Measurements from ENCODE around the gene GPR21. TPM values are rescaled to one million over a fixed set of nuclear protein-coding genes. Genes with fewer than 3 reads are reported as not detected.

Gene GPR21
- total RNA-seq, 1 donor from 2014 or later: 0.86 TPM

DNA sequence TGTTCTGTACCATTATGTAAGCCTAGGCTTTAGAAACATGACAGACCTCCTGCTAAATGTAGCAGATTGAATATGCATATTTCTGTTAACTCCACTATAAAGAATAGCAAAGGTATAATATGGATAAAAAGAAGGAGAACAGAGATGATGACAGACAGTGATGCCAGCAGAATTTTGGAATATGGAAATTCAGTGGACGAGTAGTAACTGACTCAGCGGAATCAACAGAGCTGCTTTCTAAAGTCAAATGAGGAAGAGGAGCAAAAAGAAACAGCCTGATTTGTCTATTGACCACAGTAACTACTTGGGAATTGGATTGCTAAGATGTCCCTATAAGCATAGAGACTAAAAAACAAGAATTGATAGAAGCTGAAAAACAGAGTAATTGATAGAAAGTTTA, 8.0 kb downstream of the GPR21 start:
- Mint-ChIP-seq H3K36me3 (ENCODE audit: low read depth) (peaks cover 21% of the 10 kb centered on the region), H3K27me3 (no peaks in the 10 kb centered on the region), H3K9me3 (peaks cover 6% of the 10 kb centered on the region), H3K27ac (no peak overlapping the region), H3K4me3 (no peak overlapping the region), H3K4me1 (peaks cover 2% of the 10 kb centered on the region)
- intact Hi-C loops (cut with micrococcal nuclease): no loop called here
- DNase-seq: no peak

DNA sequence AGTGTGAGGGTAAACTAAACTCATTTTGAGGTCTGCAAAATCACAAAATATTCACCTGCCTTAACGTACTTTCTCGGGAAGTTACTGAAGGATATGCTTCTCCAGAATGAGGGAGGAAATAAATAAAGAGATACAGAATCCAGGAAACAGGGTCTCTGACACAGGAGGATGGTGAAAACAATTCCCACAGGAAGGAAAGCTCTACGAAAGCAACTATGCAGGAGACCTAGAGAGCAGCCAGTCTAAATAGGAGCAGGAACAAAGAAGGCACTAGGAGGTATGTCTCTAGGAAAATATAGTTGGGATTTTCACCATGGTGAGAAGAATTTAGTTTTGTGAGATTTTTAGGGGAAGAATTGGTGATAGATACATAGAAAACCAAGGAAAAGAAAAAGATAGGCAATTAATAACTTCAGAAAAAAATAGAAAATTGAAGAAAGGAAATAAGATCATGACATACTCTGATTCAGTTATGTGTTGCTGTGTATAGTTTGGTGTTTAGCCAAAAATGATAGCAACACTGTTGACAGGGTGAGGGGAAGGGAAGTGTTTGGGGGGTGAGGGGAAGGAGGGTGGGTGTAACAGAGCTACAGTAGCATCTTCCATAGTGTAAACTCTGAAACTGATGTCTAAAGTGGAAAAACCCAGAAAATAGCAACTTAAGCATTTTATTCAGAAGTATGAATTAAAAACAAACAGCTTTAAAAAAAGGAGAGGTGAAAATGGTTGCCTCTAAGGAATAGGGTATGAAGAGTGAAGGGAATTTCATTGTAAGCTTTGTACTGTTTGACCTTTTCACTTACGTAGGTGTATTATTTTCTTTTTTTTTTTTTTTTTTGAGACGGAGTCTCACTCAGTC, 9.8 kb downstream of the GPR21 start:
- no peak overlapping the region for H3K27ac Mint-ChIP-seq
- no peak overlapping the region for H3K4me3 Mint-ChIP-seq
- H3K27me3 Mint-ChIP-seq: no peaks in the 10 kb centered on the region
- peaks cover 6% of the 10 kb centered on the region for H3K9me3 Mint-ChIP-seq
- peaks cover 18% of the 10 kb centered on the region for H3K36me3 Mint-ChIP-seq (ENCODE audit: low read depth)
- intact Hi-C loops (cut with micrococcal nuclease): no loop called here
- H3K4me1 Mint-ChIP-seq: no peaks in the 10 kb centered on the region
- no peak for DNase-seq

DNA sequence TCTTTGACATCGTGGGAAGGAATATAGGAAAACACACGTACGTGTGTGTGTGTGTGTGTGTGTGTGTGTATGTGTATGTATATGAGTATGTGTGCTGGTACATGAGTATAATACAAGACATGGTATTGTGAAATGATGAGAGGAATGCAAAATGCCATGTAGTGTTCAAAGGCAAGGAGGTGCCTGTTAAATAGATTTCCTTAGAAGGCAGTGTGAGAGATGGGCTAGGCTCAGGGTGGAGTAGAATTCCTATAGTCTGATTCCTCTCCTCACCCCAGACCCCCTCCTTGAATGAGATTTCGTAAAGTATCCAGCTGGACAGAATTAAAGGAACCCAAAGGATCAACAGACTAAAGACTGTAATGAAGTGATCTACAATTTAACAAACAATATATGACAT, 11.1 kb downstream of the GPR21 start:
- Mint-ChIP-seq H3K4me1 (no peaks in the 10 kb centered on the region), H3K27me3 (no peaks in the 10 kb centered on the region), H3K36me3 (ENCODE audit: low read depth) (peaks cover 18% of the 10 kb centered on the region), H3K4me3 (no peak overlapping the region), H3K27ac (no peak overlapping the region), H3K9me3 (peaks cover 6% of the 10 kb centered on the region)
- intact Hi-C loops (cut with micrococcal nuclease): no loop called here
- no peak for DNase-seq

DNA sequence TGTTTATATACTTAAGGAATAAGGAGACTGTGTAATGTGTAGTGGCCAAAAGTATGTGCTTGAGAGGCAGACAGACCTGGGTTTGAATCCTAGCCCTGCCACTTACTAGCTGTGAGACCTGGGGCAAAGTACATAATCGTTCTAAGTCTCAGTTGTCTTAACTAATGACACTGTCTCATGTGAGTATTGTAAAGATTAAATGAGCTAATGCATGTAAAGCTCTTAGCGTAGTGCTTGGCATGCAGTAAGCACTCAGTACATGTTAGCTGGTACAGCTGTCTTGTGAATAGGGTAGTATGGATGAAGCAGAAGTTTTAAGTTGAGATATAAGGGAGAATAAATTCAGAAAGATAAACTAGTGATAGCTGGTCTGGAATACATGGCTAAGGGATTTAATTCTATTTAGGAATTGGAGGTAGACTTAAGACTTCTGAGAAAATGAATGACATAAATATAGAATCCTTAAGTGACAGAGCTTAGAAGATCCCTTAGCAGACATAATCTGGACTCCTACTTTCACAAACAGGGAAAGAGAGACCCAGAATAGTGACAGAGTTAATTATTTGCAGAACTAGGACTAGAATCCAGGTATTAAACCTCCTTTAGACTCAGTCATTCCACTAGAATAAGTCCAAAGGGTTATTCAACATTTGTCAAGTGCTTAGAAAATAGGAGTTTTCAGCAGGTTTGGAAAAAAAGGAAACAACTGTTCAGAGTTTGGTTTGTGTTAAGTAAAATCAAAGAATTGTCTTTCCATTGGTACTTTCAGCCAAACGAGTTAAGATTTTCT, 13.1 kb downstream of the GPR21 start:
- no peak overlapping the region for H3K4me3 Mint-ChIP-seq
- peaks cover 6% of the 10 kb centered on the region for H3K9me3 Mint-ChIP-seq
- H3K36me3 Mint-ChIP-seq (ENCODE audit: low read depth): peaks cover 16% of the 10 kb centered on the region
- no peak overlapping the region for H3K27ac Mint-ChIP-seq
- H3K27me3 Mint-ChIP-seq: no peaks in the 10 kb centered on the region
- H3K4me1 Mint-ChIP-seq: no peaks in the 10 kb centered on the region
- no peak for DNase-seq
- intact Hi-C loops (cut with micrococcal nuclease): no loop called here

DNA sequence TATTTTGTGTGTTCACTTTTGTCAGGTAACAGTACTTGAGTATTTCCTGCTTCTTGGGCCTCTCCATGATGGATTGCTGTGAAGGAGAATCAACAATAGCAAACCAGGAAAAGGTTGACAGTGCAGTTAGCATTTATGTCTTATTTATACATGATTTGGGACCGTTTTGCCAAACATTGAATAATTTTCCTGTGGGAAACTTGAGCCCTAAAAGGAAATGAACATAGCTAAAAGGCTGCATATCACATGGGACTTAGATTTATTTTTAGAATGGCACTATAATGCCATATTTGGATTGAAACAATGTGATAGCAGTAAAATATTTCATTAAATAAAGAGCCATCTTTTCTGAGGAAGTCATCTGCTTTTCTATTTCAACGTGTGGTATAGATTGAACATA, 15.3 kb downstream of the GPR21 start:
- Mint-ChIP-seq H3K4me3 (no peak overlapping the region), H3K27me3 (no peaks in the 10 kb centered on the region), H3K9me3 (no peaks in the 10 kb centered on the region), H3K4me1 (peaks cover 1% of the 10 kb centered on the region), H3K36me3 (ENCODE audit: low read depth) (peaks cover 4% of the 10 kb centered on the region), H3K27ac (no peak overlapping the region)
- DNase-seq: no peak
- intact Hi-C loops (cut with micrococcal nuclease): no loop called here

DNA sequence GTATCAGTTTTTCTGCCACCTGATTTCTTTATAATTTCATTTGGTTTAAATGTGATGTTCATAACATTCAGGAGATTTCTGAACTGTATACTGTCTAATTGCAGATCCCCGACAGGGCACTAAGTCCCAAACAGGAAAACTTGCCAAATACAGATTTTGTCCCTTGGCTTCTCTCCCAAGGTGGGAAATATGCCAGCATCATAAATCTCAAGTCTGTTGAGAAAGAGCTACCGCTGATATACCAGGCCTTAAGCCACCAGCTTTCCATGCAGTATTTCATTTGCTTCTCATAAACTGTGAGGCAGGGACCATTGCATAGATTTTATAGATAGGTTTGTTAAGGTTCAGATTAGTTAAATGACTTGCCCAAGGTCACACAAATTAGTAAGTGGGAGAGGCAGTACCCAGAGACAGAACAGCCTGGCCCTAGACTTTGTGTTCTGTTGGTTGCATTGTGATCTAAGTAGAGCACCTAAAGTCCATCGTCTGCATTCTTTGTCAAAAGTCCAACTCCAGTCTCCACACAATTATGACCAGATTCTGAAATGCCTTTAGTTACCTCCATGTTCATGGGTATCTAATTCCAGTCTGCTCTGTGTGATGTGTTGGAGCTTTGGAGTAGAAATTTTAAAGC, 16.2 kb downstream of the GPR21 start:
- no peak overlapping the region for H3K4me3 Mint-ChIP-seq
- peaks cover under 1% of the 10 kb centered on the region for H3K36me3 Mint-ChIP-seq (ENCODE audit: low read depth)
- H3K9me3 Mint-ChIP-seq: no peaks in the 10 kb centered on the region
- H3K27me3 Mint-ChIP-seq: no peaks in the 10 kb centered on the region
- H3K27ac Mint-ChIP-seq: no peak overlapping the region
- intact Hi-C loops (cut with micrococcal nuclease): no loop called here
- peaks cover 2% of the 10 kb centered on the region for H3K4me1 Mint-ChIP-seq
- no peak for DNase-seq

DNA sequence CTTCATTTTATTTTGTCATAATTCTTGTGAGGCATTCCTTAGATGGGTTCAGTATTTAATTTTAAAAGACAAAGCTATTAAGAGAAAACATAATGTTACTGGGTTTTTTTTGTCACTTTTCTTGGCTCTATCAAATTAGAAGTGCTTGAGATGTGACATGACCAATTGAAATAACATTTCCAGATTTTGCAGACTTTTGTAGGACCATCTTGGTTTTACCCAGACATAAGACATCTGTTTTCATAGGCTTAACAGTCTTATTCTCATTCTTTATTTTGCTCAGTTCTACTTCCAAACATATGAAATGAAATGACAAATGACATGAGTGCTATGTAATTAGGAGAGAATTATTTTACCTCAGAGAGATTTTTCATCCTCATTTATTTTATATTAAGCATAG, 19.6 kb downstream of the GPR21 start:
- Mint-ChIP-seq H3K9me3 (no peaks in the 10 kb centered on the region), H3K4me1 (peaks cover 2% of the 10 kb centered on the region), H3K36me3 (ENCODE audit: low read depth) (no peaks in the 10 kb centered on the region), H3K27ac (no peak overlapping the region), H3K4me3 (no peak overlapping the region), H3K27me3 (no peaks in the 10 kb centered on the region)
- intact Hi-C loops (cut with micrococcal nuclease): no loop called here
- DNase-seq: no peak

DNA sequence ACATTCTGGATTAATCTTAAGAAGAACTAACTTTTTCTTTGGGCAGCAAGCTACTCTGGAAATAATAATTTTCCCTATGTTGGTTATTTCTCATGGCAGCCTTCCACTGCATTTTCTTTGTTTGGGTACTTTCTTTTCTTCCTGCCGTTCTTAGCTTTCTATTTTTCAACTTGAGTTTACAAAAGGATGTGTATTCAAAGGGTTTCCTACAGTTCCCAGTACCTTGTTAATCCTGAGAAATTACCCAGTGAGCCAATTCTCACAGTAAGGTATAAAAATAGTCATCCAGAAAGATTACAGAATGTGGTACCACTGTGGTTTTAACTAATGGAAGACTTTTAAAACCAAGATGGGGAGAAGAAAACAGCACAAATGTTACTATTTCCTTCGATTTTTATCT, 20.2 kb downstream of the GPR21 start:
- Mint-ChIP-seq H3K4me1 (peaks cover 2% of the 10 kb centered on the region), H3K9me3 (no peaks in the 10 kb centered on the region), H3K27ac (no peak overlapping the region), H3K4me3 (no peak overlapping the region), H3K36me3 (ENCODE audit: low read depth) (no peaks in the 10 kb centered on the region), H3K27me3 (no peaks in the 10 kb centered on the region)
- no peak for DNase-seq
- intact Hi-C loops (cut with micrococcal nuclease): no loop called here

DNA sequence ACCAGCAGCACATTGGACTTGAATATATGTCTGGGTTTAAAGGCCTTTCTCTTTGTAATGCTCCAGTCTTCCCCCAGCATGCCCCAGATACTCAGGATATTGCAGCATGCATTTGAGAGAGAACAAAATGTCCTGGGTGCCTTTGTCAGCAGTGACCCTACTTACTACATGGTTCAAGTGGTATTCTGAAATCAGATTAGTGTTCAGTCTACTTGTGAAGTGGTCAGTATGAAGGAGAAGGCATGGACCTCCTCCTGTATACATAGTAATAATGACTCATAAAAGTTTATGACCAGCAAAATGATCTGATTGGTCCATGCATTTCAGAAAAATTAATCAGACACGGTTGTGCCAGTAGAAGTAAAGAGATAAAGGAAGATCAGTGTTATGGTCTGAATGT, 25.4 kb downstream of the GPR21 start:
- H3K27me3 Mint-ChIP-seq: no peaks in the 10 kb centered on the region
- H3K9me3 Mint-ChIP-seq: no peaks in the 10 kb centered on the region
- DNase-seq: no peak
- H3K4me1 Mint-ChIP-seq: no peaks in the 10 kb centered on the region
- H3K36me3 Mint-ChIP-seq (ENCODE audit: low read depth): no peaks in the 10 kb centered on the region
- intact Hi-C loops (cut with micrococcal nuclease): no loop called here
- no peak overlapping the region for H3K27ac Mint-ChIP-seq
- H3K4me3 Mint-ChIP-seq: no peak overlapping the region

DNA sequence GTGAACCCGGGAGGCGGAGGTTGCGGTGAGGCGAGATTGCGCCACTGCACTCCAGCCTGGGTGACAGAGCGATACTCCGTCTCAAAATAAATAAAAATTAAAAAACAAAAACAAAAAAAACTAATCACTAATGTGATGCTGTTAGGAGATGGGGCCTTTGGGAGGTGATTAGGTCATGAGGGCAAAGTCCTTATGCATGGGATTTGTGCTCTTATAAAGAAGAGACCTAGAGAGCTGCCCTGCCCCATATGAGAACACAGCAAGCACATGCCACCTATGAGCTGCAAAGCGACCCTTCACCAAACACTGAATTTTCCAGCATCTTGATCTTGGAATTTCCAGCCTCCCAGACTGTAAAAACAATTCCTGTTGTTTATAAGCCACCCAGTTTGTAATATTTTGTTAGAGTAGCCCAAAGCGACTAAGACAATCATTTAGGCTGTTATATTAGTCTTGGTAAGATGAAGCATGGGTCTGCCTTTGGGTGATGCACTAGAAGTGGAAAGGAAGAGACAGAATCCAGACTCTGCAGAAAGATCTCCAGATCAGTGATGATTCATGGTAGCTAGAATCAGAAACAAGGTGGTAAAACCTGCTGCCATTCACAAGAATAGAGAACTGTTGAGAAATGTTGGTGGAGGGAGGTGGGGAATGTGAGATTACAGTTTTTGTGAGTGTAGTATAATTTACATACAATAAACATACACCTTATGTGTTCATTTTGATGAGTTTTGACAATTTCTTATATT, 26.2 kb downstream of the GPR21 start:
- intact Hi-C loops (cut with micrococcal nuclease): loop anchor here (10.0 kb wide), 1 partner anchor 115 kb away; the partner anchor contains the start of gene RABGAP1
- no peaks in the 10 kb centered on the region for H3K27me3 Mint-ChIP-seq
- H3K4me1 Mint-ChIP-seq: no peaks in the 10 kb centered on the region
- H3K4me3 Mint-ChIP-seq: no peak overlapping the region
- no peak overlapping the region for H3K27ac Mint-ChIP-seq
- no peaks in the 10 kb centered on the region for H3K36me3 Mint-ChIP-seq (ENCODE audit: low read depth)
- H3K9me3 Mint-ChIP-seq: no peaks in the 10 kb centered on the region
- no peak for DNase-seq

DNA sequence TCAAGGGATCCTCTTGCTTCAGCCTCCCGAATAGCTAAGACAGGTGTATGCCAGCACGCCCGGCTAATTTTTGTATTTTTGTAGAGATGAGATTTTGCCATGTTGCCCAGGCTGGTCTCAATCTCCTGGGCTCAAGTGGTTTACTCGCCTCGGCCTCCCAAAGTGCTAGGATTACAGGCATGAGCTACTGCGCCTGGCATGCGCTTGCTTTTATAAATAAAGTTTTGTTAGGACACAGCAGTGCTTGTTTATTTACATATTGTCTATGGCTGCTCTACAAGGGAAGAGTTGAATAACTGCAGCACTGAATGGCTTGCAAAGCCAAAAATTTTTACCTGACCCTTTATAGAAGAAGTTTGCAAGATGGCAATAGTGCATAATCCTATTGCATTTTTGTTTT, 27.7 kb downstream of the GPR21 start:
- Mint-ChIP-seq H3K9me3 (no peaks in the 10 kb centered on the region), H3K36me3 (ENCODE audit: low read depth) (peaks cover 11% of the 10 kb centered on the region), H3K27ac (no peak overlapping the region), H3K4me3 (no peak overlapping the region), H3K27me3 (no peaks in the 10 kb centered on the region), H3K4me1 (no peaks in the 10 kb centered on the region)
- no peak for DNase-seq
- intact Hi-C loops (cut with micrococcal nuclease): loop anchor here (10.0 kb wide), 1 partner anchor 116 kb away; the partner anchor contains the start of gene RABGAP1

DNA sequence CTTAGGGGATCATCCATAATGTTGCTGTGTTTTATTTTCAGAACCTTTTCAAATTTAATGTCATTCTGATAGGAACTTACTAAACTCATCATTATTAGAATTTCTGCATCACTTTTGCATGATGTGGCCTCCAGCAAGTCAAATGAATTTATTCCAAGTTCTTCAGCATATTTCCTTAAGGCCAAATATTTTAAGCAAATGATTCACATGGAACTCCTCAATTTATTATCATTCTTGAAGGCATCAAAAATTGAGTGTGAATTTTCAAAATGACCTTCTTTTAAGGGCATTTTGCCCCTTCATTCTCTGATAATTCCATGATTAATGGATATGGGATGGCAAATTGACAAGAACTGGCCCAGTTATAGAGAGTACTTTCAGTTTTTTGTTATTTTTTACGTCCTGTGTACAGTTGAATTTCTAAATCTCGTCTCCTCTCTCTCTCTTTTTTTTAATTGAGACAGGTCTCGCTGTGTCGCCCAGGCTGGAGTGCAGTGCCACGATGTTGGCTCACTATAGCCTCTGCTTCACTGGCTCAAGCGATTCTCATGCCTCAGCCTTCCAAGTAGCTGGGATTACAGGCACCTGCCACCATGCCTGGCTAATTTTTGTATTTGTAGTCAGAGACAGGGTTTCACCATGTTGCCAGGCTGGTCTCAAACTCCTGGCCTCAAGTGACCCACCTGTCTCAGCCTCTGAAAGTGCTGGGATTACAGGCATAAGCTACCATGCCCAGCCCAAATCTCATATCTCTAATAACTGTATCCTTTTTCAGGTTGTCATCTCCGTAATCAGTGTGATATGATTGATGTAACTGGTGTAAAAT, 29.1 kb downstream of the GPR21 start:
- H3K9me3 Mint-ChIP-seq: no peaks in the 10 kb centered on the region
- intact Hi-C loops (cut with micrococcal nuclease): loop anchor here (10.0 kb wide), 1 partner anchor 118 kb away; the partner anchor contains the start of gene RABGAP1
- DNase-seq: no peak
- H3K4me1 Mint-ChIP-seq: no peaks in the 10 kb centered on the region
- H3K4me3 Mint-ChIP-seq: no peak overlapping the region
- no peaks in the 10 kb centered on the region for H3K27me3 Mint-ChIP-seq
- H3K27ac Mint-ChIP-seq: no peak overlapping the region
- peaks cover 22% of the 10 kb centered on the region for H3K36me3 Mint-ChIP-seq (ENCODE audit: low read depth)

DNA sequence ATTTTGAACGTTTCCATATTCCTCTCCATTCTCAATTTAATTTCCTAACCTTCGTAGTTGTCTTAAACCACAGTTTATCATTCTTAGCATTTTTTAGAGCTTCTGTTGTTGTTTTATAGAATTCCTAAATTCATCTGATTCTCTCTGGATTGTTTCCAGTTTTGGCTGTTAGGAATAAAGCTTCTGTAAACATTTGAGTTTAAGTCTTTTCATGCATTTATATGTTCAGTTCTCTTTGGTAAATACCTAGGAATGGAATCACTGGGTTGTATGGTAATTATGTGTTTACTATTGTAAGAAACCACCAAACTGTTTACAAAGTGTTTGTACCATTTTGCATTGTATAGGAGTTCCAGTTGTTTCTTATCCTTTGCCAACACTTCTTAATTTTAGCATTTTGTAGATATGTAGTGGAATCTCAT, 29.7 kb downstream of the GPR21 start:
- intact Hi-C loops (cut with micrococcal nuclease): loop anchor here (10.0 kb wide), 1 partner anchor 118 kb away; the partner anchor contains the start of gene RABGAP1
- Mint-ChIP-seq H3K36me3 (ENCODE audit: low read depth) (peaks cover 23% of the 10 kb centered on the region), H3K4me1 (no peaks in the 10 kb centered on the region), H3K4me3 (no peak overlapping the region), H3K9me3 (no peaks in the 10 kb centered on the region), H3K27ac (no peak overlapping the region), H3K27me3 (no peaks in the 10 kb centered on the region)
- DNase-seq: no peak
